Muscle layer of duodenum (tissue), 2 donors: ENCODE data around the gene HOXA7.
A peak's percentile ranks its signal among the peaks of the same experiment; 100 is the strongest.

Experiments used
- H3K27ac ChIP-seq: one replicate; pipeline ENCODE4 v1.7.0; 2013; ENCODE audit warnings: mild to moderate bottlenecking, low read length
- H3K27me3 ChIP-seq: one replicate; pipeline ENCODE4 v1.7.0; 2013; ENCODE audit warnings: low read depth, mild to moderate bottlenecking, control low read depth, low read length
- H3K36me3 ChIP-seq, 2 donors: one replicate each; pipeline ENCODE4 v1.7.0; 2013; ENCODE audit warnings: low read length in 2 of 2, control low read depth in 1 of 2, mild to moderate bottlenecking in 1 of 2; ENCODE audit not compliant: insufficient read depth in 2 of 2, control insufficient read depth in 1 of 2
- H3K4me1 ChIP-seq, 2 donors: one replicate each; pipeline ENCODE4 v1.7.0; 2013; ENCODE audit warnings: low read length in 2 of 2, mild to moderate bottlenecking in 2 of 2, control low read depth in 1 of 2, moderate library complexity in 1 of 2; ENCODE audit not compliant: insufficient read depth in 2 of 2, control insufficient read depth in 1 of 2
- H3K4me3 ChIP-seq, 2 donors: one replicate each; pipeline ENCODE4 v1.7.0; 2013; ENCODE audit warnings: low read length in 2 of 2, low read depth in 1 of 2, mild to moderate bottlenecking in 1 of 2
- H3K9me3 ChIP-seq, 2 donors: one replicate each; pipeline ENCODE4 v1.7.0; 2013; ENCODE audit warnings: low read length in 2 of 2, control low read depth in 1 of 2, mild to moderate bottlenecking in 1 of 2; ENCODE audit not compliant: control insufficient read depth in 1 of 2
- donor health status: healthy.

HOXA7 gene

DNA sequence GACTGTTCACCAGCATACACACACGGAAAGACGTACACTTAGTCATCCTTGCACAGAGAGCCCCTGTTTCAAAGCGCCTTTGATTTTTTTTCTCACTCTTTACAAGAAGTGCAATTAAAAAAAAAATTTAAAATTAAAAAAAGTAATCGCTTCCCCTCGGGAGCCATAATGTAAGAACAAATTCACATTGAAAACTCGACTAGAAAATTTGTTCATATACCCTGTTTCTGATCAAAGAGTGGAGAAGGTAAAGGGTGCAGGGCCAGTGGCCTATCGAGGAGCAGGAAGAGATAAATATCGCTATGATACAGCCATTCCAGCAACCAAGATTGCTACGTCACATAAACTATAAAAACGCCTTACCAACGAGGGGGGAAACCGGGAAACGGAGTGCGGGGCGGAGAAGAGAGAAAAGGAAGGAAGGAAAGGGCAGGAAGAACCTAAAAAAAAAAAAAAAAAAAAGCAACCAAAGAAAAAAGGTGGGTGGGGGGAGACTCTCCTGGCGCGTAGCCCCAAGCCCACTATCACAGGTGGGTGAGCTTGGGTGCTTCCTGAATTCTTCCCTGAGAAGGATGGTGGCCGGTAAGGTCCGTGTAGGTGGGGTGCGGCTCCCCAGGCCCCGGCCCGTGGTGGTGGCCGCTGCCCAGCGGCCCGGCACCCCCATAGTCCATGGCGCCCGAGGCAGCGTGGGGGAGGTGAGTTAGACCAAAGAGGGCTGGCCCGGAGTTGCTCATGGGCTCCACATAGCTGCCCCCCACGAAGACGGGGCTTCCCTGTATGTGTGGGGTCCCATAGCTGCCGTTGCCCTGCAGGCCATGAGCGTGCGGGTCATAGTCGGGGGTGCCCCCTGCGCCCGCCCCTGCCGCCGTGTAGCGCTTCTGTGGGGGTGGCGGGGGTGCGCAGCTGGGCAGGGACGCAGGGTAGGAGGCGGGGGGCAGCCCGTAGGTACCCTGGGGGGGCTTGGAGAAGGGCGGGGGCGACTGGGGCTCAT, 48.8 kb downstream of the HOXA7 start:
- Histone ChIP-seq H3K36me3 (no peaks in the 10 kb centered on the region), H3K9me3 (no peaks in the 10 kb centered on the region), H3K4me1 (peaks cover 14 to 22% of the 10 kb centered on the region in 2 donors), H3K4me3 (peak overlapping the region; percentile 26 to 90), H3K27me3 (peaks cover 8% of the 10 kb centered on the region), H3K27ac (peak overlapping the region; percentile 95)

DNA sequence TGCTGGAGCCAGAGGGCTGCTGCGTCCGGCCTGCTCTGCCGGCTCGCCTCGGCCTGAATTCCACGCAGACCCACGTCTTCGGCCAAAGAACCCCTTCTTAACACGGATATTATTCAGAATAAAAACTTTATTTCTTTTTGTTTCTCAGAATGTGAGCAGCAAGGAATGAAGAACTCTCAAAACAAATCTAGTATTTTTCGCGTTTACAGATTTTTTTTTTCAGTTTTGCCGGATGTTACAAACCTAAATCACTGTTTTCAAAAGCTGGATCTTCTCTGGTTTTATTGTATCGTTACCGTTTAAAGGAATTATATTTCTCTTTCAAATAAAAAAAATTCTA, 49.6 kb downstream of the HOXA7 start:
- H3K9me3 ChIP-seq, result no peaks in the 10 kb centered on the region
- H3K27ac ChIP-seq, result peak overlapping the region; percentile 95
- H3K4me1 ChIP-seq, result peaks cover 18 to 20% of the 10 kb centered on the region in 2 donors
- H3K36me3 ChIP-seq, result no peaks in the 10 kb centered on the region
- peak overlapping the region; percentile 62 to 90 for H3K4me3 ChIP-seq
- peaks cover 12% of the 10 kb centered on the region for H3K27me3 ChIP-seq

DNA sequence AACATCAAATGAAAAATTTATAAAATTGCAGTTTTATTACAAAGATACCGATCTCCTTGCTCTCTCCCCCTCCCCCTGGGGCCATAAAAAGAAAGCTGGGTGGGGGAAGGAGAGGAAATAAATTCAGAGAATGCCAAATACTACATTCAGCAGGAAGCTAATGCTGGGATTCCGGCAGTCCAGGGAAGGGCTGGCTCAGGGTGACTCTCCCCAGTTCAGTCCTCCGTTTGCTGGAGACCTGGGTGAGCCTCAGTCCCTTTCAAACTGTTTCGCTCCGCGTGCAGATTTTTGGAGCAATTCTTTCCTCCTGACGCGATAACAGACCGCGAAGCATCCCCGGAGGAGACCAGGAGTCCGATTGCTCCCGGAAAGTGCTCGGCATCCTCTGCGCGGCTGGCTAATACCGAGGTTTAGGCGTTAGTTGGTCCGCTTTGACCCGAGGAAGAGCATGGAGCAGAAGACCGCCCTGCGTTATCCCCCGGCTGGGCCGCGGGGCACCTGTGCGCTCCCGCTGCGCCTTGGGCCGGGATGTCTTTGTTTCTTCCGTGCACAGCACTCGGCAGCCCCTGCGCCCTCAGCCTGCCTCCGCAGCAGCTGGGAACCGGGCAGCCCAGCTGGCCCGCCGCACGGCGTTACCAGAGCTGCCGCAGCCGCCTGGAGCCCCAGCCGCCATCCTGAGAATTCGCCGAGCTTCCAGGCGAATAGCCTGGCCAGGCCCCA, 50.1 kb downstream of the HOXA7 start:
- H3K27me3 ChIP-seq, result peaks cover 12% of the 10 kb centered on the region

DNA sequence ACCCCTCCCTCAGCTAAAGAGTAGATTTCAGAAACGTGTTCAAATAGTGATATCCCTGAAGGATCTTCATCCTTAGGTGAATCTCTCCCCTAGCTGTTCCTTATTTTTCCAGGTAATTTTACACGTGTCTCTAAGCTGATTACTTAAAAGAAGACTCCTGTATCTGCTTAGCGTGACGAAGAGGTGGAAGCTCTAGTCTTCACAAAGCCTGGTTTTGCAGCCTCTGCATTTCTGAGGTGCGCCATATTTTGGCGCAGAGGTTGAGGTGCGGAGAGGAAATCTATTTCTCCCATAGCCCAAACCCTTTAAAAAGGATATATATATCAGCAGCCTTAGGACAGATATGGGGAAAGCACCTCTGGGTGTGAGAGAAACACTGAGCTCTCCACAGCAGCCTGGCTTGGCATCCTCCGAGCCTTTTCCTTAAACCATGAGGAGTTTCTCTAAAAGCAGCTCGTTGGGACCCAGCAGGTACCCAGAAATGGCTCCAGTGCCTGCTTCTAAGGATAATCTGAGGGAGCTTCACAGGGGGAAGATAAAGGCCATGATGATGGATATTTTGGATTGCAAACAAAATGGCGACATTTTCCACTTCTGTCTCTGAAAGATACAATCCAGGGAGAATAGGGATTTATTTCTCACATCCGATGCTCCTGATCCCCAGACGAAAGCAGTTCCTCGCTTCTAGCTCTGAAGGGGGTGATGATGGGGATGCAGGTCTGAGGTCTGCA, 51.0 kb downstream of the HOXA7 start:
- peak overlapping the region; percentile 62 to 90 for H3K4me3 ChIP-seq
- no peaks in the 10 kb centered on the region for H3K36me3 ChIP-seq
- peaks cover 12% of the 10 kb centered on the region for H3K27me3 ChIP-seq
- H3K4me1 ChIP-seq, result peaks cover 11 to 15% of the 10 kb centered on the region in 2 donors
- H3K9me3 ChIP-seq, result no peaks in the 10 kb centered on the region
- H3K27ac ChIP-seq, result peak overlapping the region; percentile 95

More for the DNA sequence above, 50.1 kb downstream of the HOXA7 start:
- Histone ChIP-seq H3K4me1 (peaks cover 16 to 17% of the 10 kb centered on the region in 2 donors), H3K27ac (peak overlapping the region; percentile 95), H3K9me3 (no peaks in the 10 kb centered on the region), H3K36me3 (no peaks in the 10 kb centered on the region), H3K4me3 (peak overlapping the region; percentile 62 to 90)

DNA sequence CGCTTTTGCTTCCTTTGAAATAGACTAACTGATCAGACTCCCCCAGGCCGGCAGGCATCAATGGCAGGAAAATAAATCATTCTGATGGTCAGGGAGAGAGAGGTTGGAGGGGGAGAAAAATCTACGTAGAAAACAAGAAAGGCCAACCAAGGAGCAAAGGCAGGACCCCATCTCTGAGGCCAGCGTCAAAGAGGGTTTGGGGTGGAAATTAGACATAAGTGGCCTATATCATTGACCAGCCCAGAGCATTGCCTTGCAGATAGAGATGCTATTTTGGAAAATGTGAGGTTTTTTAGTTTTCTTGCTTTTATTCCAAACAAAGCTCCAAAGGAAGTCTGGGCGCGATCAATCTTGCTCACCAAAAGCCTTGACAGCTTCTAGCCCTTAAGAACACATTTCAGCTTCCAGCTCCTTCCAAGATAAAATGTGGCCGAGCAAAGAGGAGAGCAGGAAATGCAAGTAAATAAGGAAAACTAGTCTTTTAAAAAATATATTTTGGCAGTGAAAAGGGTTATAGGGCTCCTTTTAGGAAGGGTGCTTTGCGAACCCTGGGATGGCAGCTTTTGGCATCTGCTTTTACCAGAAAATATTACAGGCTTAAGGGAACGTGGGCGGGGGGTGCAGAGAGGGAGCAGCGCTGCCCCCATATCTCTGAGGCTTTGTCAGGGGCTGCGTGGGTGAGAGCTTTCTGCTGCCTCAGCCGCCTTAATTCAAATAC, 52.0 kb downstream of the HOXA7 start:
- H3K4me3 ChIP-seq, result peak overlapping the region; percentile 70 to 90
- H3K4me1 ChIP-seq, result peaks cover 5 to 10% of the 10 kb centered on the region in 2 donors
- H3K9me3 ChIP-seq, result no peaks in the 10 kb centered on the region
- peaks cover 12% of the 10 kb centered on the region for H3K27me3 ChIP-seq
- no peaks in the 10 kb centered on the region for H3K36me3 ChIP-seq
- peak overlapping the region; percentile 95 for H3K27ac ChIP-seq
